Stimulated activated CD4-positive, alpha-beta T cell treated with anti-CD3 and anti-CD28 coated beads, Interleukin-4, amount 100 ng/mL, for 24 hours (primary cell): ENCODE data around the gene CWF19L2.
"Not testable (repeated sequence)": the region's sequence is repeated elsewhere in the genome, so short reads cannot be mapped to it uniquely, and the experiment has no call there.

Experiments
- DNase-seq: peaks from one replicate; pipeline ENCODE4 v3.0.0-alpha.2; 2020

Gene CWF19L2

GRCh38 chr11:107457558-107458271, at the start of gene CWF19L2:
Gene CWF19L2 (minus strand): TSS chr11:107457825. CDS start chr11:107457816, 9 bp downstream.
- DNase-seq = peak; percentile 92

- DNase-seq = no peak
Observed at GRCh38 chr11:107505647-107506225, 48.1 kb upstream of the CWF19L2 start.

- no peak for DNase-seq
Observed at GRCh38 chr11:107504981-107505380, 47.4 kb upstream of the CWF19L2 start.

GRCh38 chr11:107501713-107502112, 44.1 kb upstream of the CWF19L2 start:
- DNase-seq = no peak

DNA sequence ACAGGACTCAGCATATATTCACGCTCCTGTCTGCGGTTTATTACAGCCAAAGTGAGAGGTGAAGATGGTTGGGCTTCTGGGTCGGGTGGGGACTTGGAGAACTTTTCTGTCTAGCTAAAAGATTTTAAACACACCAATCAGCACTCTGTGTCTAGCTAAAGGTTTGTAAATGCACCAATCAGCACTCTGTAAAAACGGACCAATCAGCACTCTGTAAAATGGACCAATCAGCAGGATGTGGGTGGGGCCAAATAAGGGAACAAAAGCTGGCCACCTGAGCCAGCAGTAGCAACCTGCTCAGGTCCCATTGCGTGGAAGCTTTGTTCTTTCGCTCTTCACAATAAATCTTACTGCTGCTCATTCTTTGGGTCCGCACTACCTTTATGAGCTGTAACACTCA, 39.7 kb upstream of the CWF19L2 start:
- not testable (repeated sequence) for DNase-seq

- no peak for DNase-seq
Observed at GRCh38 chr11:107496011-107496410, 38.4 kb upstream of the CWF19L2 start.

DNA sequence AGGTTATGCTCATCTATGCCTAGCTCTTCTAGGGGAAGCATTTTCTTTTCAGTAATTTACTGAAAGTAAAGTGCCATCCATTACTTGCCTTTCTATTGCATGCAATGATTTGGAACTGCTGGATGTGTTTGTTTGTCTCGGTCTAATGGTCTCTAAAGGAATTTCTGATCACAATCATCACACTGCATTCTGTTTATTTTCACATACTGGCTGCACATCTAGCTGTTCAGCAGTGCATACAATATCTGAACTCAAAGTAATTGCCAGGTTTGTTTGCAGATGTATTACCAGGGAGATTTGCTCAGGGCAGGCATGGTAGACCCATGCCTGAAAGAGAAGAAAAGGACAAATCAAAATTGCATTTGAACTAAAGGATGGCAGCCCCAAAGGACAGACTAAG, 36.4 kb upstream of the CWF19L2 start:
- DNase-seq = no peak

DNA sequence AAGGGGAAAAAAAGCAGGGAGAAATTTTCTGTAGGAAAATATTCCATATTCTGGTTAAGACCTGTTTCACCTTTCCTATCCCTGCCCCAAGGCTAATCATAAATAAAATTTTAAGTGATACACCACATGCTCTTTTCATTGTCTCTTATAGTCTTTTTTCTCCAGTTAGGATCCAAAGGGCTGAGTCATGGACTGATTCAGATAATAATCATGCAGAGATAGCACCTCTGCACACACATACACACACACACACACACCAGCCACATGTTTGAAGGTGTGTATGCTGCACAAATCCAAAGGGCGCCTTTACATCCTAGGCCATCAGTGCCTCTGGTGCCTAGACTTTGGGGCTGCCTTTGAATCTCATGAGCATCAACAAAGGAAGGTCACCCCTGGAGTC, 35.5 kb upstream of the CWF19L2 start:
- no peak for DNase-seq

DNA sequence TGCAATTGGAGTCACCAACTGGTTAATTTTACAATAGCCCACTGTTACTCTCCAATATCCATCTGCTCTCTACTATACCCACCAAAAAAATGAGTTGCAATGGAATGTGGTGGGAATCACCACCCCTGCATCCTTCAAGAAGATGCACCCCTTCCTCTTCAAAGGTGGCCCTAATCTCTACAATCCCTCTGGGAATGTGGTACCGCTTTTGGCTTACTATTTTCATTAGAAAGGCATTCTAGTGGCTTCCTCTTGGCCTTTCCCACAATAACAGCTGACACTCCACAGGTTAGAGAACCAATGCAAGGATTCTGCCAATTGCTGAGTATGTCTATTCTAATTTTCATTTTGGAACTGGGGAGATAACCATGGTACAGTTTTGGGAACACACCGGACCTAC, 33.2 kb upstream of the CWF19L2 start:
- no peak for DNase-seq

DNA sequence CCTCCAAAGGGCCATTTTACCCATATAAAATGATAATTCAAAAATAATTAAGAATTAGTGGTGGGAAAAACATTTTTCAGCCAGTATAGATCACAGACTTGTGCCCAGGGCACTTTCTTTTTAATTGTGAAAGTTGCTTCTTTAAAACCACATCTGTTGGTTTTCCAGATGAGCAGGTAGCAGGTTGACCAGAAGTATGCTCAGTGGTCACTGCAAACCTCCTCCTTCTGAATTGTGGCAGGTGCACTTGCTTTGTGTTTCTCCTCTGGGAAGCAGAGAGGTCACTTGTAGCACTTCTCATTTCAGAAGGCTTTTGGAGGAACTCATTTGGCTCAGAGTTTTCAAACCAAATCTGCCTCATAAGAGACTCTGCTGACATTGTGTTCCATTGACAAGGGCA, 24.6 kb upstream of the CWF19L2 start:
- no peak for DNase-seq

DNA sequence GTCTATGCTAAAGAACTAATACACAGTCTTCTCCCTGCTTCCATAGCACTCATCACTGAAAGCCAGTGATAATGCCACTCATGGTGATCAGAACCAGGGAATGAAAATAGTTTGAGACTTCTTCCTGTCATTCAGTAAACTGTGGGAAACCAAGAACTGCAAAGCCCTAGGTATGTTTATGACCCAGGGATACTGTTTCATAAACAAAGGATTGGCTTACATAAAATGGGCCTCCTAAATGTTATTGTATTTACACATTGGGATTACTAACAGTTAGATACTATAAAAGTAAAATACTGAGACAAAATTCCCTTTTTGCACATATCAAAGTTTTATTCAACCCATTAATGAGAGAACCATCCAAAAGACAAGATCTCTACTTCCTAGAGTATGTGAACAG, 21.3 kb upstream of the CWF19L2 start:
- no peak for DNase-seq

GRCh38 chr11:107477820-107478219, 20.2 kb upstream of the CWF19L2 start:
- no peak for DNase-seq

DNA sequence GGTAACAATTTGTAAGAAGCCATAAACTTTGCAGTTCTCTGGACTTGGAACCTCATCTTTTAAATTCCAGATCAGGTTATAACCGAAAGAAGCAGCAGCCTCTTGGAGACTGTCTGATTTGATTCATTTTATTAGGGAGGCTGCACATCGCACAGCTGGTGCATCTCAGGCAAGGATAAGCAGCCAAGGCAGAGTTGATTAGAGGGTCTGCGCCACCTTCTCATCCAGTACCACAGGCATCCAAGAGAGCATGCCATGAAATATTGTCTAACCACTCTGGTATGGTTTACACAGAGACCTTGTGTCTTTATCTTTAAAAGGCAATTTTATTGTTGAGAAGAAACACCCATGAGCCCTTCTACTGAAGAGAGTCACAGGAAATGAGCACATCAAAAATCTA, 16.2 kb upstream of the CWF19L2 start:
- no peak for DNase-seq

DNA sequence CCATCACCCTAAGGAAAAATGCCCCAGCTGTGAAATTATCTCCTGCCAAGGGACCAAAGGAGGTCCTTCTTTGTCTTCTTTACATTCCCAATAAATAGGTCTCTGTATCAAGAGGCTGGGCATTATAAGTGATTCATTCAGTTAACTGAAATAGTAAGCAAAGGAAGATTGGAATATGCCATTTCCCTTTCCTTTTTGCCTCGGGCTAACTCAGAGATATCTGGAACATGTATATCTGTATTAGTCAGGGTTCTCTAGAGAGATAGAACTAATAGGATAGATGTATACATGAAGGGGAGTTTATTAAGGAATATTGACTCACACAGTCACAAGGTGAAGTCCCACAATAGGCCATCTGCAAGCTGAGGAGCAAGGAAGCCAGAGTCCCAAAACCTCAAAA, 15.3 kb upstream of the CWF19L2 start:
- no peak for DNase-seq

GRCh38 chr11:107468596-107468995, 11.0 kb upstream of the CWF19L2 start:
- no peak for DNase-seq

GRCh38 chr11:107467696-107468095, 10.1 kb upstream of the CWF19L2 start:
- no peak for DNase-seq

GRCh38 chr11:107466275-107466866, 8.7 kb upstream of the CWF19L2 start:
- not testable (repeated sequence) for DNase-seq

- DNase-seq = no peak
Observed at GRCh38 chr11:107457205-107457557, 444 bp downstream of the CWF19L2 start.

GRCh38 chr11:107453594-107454286, 3.9 kb downstream of the CWF19L2 start:
- no peak for DNase-seq

- no peak for DNase-seq
Observed at GRCh38 chr11:107446822-107447431, 10.7 kb downstream of the CWF19L2 start.

DNA sequence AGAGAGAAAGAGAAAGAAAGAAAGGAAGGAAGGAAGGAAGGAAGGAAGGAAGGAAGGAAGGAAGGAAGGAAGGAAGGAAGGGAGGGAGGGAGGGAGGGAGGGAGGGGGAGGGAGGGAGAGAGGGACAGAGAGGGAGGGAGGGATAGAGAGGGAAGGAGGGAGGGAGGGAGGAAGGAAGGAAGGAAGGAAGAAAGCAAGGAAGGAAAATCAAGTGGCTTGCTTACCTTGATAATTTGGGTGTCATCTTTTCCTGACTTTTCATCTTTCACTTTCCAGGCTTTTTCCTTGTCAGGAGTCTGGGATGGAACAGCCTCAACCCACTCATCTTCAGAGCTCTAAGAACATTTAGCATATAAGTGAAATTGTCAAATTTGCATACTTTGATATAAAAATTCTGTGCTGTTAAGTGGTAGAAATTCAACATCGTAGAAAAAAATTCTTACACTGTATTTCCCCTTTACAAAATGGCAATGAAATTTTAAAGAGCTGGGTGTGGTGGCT, 14.9 kb downstream of the CWF19L2 start:
- no peak for DNase-seq

GRCh38 chr11:107439586-107440167, 17.9 kb downstream of the CWF19L2 start:
- DNase-seq = no peak

GRCh38 chr11:107438148-107438547, 19.5 kb downstream of the CWF19L2 start:
- no peak for DNase-seq
